ENCODE results near the gene CELF1. TPM values are rescaled to one million over a fixed set of nuclear protein-coding genes. Genes with fewer than 3 reads are reported as not detected.
A peak's percentile ranks its signal among the peaks of the same experiment; 100 is the strongest.
"Not testable (repeated sequence)": the region's sequence is repeated elsewhere in the genome, so short reads cannot be mapped to it uniquely, and the experiment has no call there.

The CELF1 gene
- total and polyA plus RNA-seq, 5 donors from 2014 or later, result 30.8 to 124 (median 52.4) TPM

DNA sequence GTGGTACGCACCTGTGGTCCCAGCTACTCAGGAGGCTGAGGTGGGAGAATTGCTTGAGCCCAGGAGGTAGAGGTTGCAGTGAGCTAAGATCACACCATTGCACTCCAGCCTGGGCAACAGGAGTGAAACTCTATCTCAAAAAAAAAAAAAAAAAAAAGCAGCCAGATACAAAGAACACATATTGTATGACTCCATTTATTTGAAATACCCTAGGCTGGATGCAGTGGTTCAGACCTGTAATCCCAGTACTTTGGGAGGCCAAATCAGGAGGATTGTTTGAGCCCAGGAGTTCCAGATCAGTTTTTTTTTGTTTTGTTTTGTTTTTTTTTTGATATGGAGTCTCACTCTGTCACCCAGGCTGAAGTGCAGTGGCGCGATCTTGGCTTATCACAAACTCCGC lies 9.5 kb upstream of the CELF1 start:
- not testable (repeated sequence) for H3K9me3 Mint-ChIP-seq; ATAC-seq (ENCODE audit: low read depth in 2 of 2); H3K27me3 Mint-ChIP-seq; H3K27ac Mint-ChIP-seq; H3K27me3 ChIP-seq (ENCODE audit: control insufficient read depth, insufficient read depth, low read length); H3K27ac ChIP-seq (ENCODE audit: insufficient read depth, low read length, poor library complexity, severe bottlenecking); H3K9me3 ChIP-seq (ENCODE audit: control insufficient read depth in 2 of 2, low read length in 2 of 2); H3K36me3 Mint-ChIP-seq; DNase-seq; H3K36me3 ChIP-seq (ENCODE audit: control insufficient read depth, insufficient read depth, low read length); H3K4me3 ChIP-seq (ENCODE audit: low read depth, low read length)
- peaks cover 12 to 32% (median 14%) of the 10 kb centered on the region in 4 donors for H3K4me1 Mint-ChIP-seq
- H3K4me3 Mint-ChIP-seq, result peak overlapping the region in 1 of 4 donors; percentile 84
- H3K4me1 ChIP-seq (ENCODE audit: control insufficient read depth, insufficient read depth, low read length, poor library complexity, severe bottlenecking), result peaks cover 20% of the 10 kb centered on the region

GRCh38 chr11:47560426-47560825 lies 7.5 kb upstream of the CELF1 start:
- no peak overlapping the region for H3K4me3 ChIP-seq (ENCODE audit: low read depth, low read length)
- H3K27ac Mint-ChIP-seq, result no peak overlapping the region
- H3K4me3 Mint-ChIP-seq, result peak overlapping the region in 1 of 4 donors; percentile 76
- no peaks in the 10 kb centered on the region for H3K9me3 ChIP-seq (ENCODE audit: control insufficient read depth in 2 of 2, low read length in 2 of 2)
- H3K4me1 Mint-ChIP-seq, result peaks cover 4 to 16% (median 7%) of the 10 kb centered on the region in 4 donors
- no peaks in the 10 kb centered on the region for H3K27me3 Mint-ChIP-seq
- no peaks in the 10 kb centered on the region for H3K9me3 Mint-ChIP-seq
- DNase-seq (no peak), ATAC-seq (ENCODE audit: low read depth in 2 of 2) (no peak)
- H3K4me1 ChIP-seq (ENCODE audit: control insufficient read depth, insufficient read depth, low read length, poor library complexity, severe bottlenecking), result peaks cover 8% of the 10 kb centered on the region
- no peaks in the 10 kb centered on the region for H3K36me3 Mint-ChIP-seq
- no peak overlapping the region for H3K27ac ChIP-seq (ENCODE audit: insufficient read depth, low read length, poor library complexity, severe bottlenecking)
- H3K36me3 ChIP-seq (ENCODE audit: control insufficient read depth, insufficient read depth, low read length), result no peaks in the 10 kb centered on the region
- no peaks in the 10 kb centered on the region for H3K27me3 ChIP-seq (ENCODE audit: control insufficient read depth, insufficient read depth, low read length)

DNA sequence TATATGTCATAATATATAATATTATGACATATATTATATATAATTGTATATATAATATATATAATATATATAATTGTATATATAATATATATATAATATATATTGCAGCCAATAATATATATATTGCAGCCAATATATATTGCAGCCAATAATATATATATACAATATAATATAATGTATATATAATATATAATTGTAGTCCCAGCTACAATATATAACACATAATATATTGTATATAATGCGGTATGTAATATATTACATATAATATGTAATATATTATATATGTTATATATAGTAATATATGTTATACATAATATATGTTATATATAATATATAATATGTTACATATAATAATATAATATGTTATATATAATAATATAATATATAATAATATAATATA lies 5.8 kb upstream of the CELF1 start:
- H3K36me3 Mint-ChIP-seq, result no peaks in the 10 kb centered on the region
- H3K27me3 ChIP-seq (ENCODE audit: control insufficient read depth, insufficient read depth, low read length), result no peaks in the 10 kb centered on the region
- no peaks in the 10 kb centered on the region for H3K9me3 ChIP-seq (ENCODE audit: control insufficient read depth in 2 of 2, low read length in 2 of 2)
- H3K4me1 Mint-ChIP-seq, result peaks cover under 1 to 9% (median 8%) of the 10 kb centered on the region in 4 donors
- H3K27ac Mint-ChIP-seq, result no peak overlapping the region
- H3K36me3 ChIP-seq (ENCODE audit: control insufficient read depth, insufficient read depth, low read length), result no peaks in the 10 kb centered on the region
- DNase-seq, result no peak
- no peak overlapping the region for H3K27ac ChIP-seq (ENCODE audit: insufficient read depth, low read length, poor library complexity, severe bottlenecking)
- H3K4me1 ChIP-seq (ENCODE audit: control insufficient read depth, insufficient read depth, low read length, poor library complexity, severe bottlenecking), result no peaks in the 10 kb centered on the region
- no peaks in the 10 kb centered on the region for H3K27me3 Mint-ChIP-seq
- H3K4me3 Mint-ChIP-seq, result no peak overlapping the region
- no peak for ATAC-seq (ENCODE audit: low read depth in 2 of 2)
- H3K9me3 Mint-ChIP-seq, result no peaks in the 10 kb centered on the region
- no peak overlapping the region for H3K4me3 ChIP-seq (ENCODE audit: low read depth, low read length)

DNA sequence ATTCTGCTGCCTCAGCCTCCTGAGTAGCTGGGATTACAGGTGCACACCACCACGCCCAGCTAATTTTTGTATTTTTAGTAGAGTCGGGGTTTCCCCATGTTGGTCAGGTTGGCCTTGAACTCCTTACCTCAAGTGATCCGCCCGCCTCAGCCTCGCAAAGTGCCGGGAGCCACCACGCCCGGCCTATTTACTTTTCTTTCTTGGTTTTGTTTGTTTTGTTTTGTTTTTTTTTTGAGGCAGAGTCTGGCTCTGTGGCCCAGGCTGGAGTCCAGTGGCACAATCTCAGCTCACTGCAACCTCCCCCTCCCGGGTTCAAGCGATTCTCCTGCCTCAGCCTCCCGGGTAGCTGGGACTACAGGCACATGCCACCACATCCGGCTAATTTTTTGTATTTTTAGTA lies 4.1 kb upstream of the CELF1 start:
- not testable (repeated sequence) for H3K9me3 ChIP-seq (ENCODE audit: control insufficient read depth in 2 of 2, low read length in 2 of 2); H3K27me3 Mint-ChIP-seq; H3K9me3 Mint-ChIP-seq; H3K27ac Mint-ChIP-seq; H3K36me3 ChIP-seq (ENCODE audit: control insufficient read depth, insufficient read depth, low read length); ATAC-seq (ENCODE audit: low read depth in 2 of 2); H3K36me3 Mint-ChIP-seq; H3K27ac ChIP-seq (ENCODE audit: insufficient read depth, low read length, poor library complexity, severe bottlenecking); H3K4me1 ChIP-seq (ENCODE audit: control insufficient read depth, insufficient read depth, low read length, poor library complexity, severe bottlenecking); DNase-seq; H3K4me3 ChIP-seq (ENCODE audit: low read depth, low read length); H3K27me3 ChIP-seq (ENCODE audit: control insufficient read depth, insufficient read depth, low read length)
- Mint-ChIP-seq H3K4me1 (peaks cover 11% of the 10 kb centered on the region in 4 donors), H3K4me3 (peak overlapping the region in 1 of 4 donors; percentile 21)

DNA sequence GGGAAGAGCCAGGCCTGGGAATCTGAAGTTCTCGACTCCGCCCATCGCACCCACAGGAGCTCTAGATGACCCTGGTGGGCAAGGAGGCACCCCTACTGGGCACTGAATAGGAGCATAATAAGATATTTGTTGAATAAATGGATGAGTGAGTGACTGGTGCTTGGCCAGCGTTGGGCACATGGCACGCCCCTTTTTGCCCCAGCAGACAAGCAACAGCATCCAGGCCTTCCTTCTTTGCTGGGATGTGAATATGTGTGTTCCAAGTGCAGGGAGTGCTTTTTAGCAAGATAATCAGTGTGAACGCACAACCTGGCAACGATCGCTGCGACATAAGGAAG lies 443 bp upstream of the CELF1 start:
- DNase-seq, result no peak
- Histone ChIP-seq H3K36me3 (ENCODE audit: control insufficient read depth, insufficient read depth, low read length) (no peaks in the 10 kb centered on the region), H3K27me3 (ENCODE audit: control insufficient read depth, insufficient read depth, low read length) (no peaks in the 10 kb centered on the region), H3K4me3 (ENCODE audit: low read depth, low read length) (peak overlapping the region; percentile 71), H3K27ac (ENCODE audit: insufficient read depth, low read length, poor library complexity, severe bottlenecking) (peak overlapping the region; percentile 84), H3K9me3 (ENCODE audit: control insufficient read depth in 2 of 2, low read length in 2 of 2) (no peaks in the 10 kb centered on the region), H3K4me1 (ENCODE audit: control insufficient read depth, insufficient read depth, low read length, poor library complexity, severe bottlenecking) (peaks cover 40% of the 10 kb centered on the region)
- peak overlapping the region; percentile 83 to 96 (median 90) for H3K4me3 Mint-ChIP-seq
- H3K27me3 Mint-ChIP-seq, result no peaks in the 10 kb centered on the region
- peak; percentile 7 to 11 for ATAC-seq (ENCODE audit: low read depth in 2 of 2)
- peaks cover 8% of the 10 kb centered on the region for H3K36me3 Mint-ChIP-seq
- peak overlapping the region; percentile 8 to 94 (median 80) for H3K27ac Mint-ChIP-seq
- H3K4me1 Mint-ChIP-seq, result peaks cover 18 to 44% (median 32%) of the 10 kb centered on the region in 4 donors
- no peaks in the 10 kb centered on the region for H3K9me3 Mint-ChIP-seq

DNA sequence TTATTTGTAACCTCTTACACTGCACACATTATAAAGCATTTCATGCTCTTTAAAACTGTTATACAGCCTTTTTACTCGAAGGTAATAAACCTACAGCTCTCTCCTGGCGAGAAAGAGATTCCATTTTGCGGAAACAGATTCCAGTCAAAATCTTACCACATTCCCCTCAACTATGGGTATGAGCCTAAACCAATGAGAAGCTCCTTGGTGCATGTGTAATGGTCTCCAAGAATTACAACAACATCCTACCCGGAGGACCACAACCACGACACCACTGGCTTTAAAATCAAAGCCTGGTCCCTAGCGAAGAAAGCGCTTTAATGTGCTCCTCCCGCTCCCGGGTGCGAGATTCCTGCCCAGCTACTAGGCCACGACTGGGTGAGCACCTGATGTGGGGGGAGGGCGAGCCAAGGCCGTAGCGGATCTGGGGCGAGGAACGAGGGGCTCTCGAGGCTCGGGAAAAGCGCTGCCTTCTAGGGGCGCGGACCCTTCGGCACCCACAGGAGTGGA lies 821 bp downstream of the CELF1 start:
- no peaks in the 10 kb centered on the region for H3K27me3 ChIP-seq (ENCODE audit: control insufficient read depth, insufficient read depth, low read length)
- peak overlapping the region; percentile 84 for H3K27ac ChIP-seq (ENCODE audit: insufficient read depth, low read length, poor library complexity, severe bottlenecking)
- H3K36me3 ChIP-seq (ENCODE audit: control insufficient read depth, insufficient read depth, low read length), result no peaks in the 10 kb centered on the region
- Mint-ChIP-seq H3K9me3 (no peaks in the 10 kb centered on the region), H3K27me3 (no peaks in the 10 kb centered on the region), H3K36me3 (peaks cover 11% of the 10 kb centered on the region), H3K27ac (peak overlapping the region; percentile 61 to 98 (median 97)), H3K4me1 (peaks cover 18 to 56% (median 42%) of the 10 kb centered on the region in 4 donors), H3K4me3 (peak overlapping the region; percentile 88 to 96 (median 96))
- peak overlapping the region; percentile 97 for H3K4me3 ChIP-seq (ENCODE audit: low read depth, low read length)
- ATAC-seq (ENCODE audit: low read depth in 2 of 2) (no peak), DNase-seq (peak in 1 of 3 donors; percentile 7)
- no peaks in the 10 kb centered on the region for H3K9me3 ChIP-seq (ENCODE audit: control insufficient read depth in 2 of 2, low read length in 2 of 2)
- peaks cover 46% of the 10 kb centered on the region for H3K4me1 ChIP-seq (ENCODE audit: control insufficient read depth, insufficient read depth, low read length, poor library complexity, severe bottlenecking)

DNA sequence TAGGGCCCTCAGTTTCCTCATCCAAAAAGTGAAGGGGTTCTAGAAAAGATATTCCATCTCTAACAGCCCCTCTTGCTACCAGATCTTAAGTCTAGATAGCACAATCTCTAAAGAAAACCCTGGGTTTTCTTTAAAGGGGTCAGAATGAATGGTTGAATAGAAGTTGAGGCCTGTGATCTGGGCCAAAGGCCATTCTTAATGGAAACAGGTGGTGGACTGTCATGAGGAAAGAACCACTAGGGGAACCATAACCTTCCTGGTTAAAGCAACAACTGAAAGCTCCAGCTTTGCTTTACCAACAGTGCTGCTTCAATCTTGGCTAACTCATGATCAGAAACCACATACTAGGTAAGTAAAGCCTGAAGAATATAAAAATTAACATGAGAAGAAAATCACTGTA lies 1.8 kb downstream of the CELF1 start:
- H3K36me3 ChIP-seq (ENCODE audit: control insufficient read depth, insufficient read depth, low read length), result no peaks in the 10 kb centered on the region
- H3K4me1 ChIP-seq (ENCODE audit: control insufficient read depth, insufficient read depth, low read length, poor library complexity, severe bottlenecking), result peaks cover 46% of the 10 kb centered on the region
- ATAC-seq (ENCODE audit: low read depth in 2 of 2), result no peak
- H3K36me3 Mint-ChIP-seq, result peaks cover 11% of the 10 kb centered on the region
- H3K27ac ChIP-seq (ENCODE audit: insufficient read depth, low read length, poor library complexity, severe bottlenecking), result peak overlapping the region; percentile 84
- H3K4me1 Mint-ChIP-seq, result peaks cover 18 to 64% (median 47%) of the 10 kb centered on the region in 4 donors
- peak overlapping the region; percentile 88 to 96 (median 96) for H3K4me3 Mint-ChIP-seq
- no peaks in the 10 kb centered on the region for H3K9me3 ChIP-seq (ENCODE audit: control insufficient read depth in 2 of 2, low read length in 2 of 2)
- H3K4me3 ChIP-seq (ENCODE audit: low read depth, low read length), result peak overlapping the region; percentile 97
- peak in 1 of 3 donors; percentile 47 for DNase-seq
- no peaks in the 10 kb centered on the region for H3K27me3 Mint-ChIP-seq
- H3K9me3 Mint-ChIP-seq, result no peaks in the 10 kb centered on the region
- no peaks in the 10 kb centered on the region for H3K27me3 ChIP-seq (ENCODE audit: control insufficient read depth, insufficient read depth, low read length)
- peak overlapping the region; percentile 81 to 98 (median 97) for H3K27ac Mint-ChIP-seq

GRCh38 chr11:47550288-47551047 lies 2.5 kb downstream of the CELF1 start:
- Mint-ChIP-seq H3K4me1 (peaks cover 18 to 66% (median 47%) of the 10 kb centered on the region in 4 donors), H3K27ac (peak overlapping the region in 2 of 3 donors; percentile 52 to 97), H3K27me3 (no peaks in the 10 kb centered on the region), H3K4me3 (peak overlapping the region; percentile 88 to 96 (median 96)), H3K36me3 (peaks cover 11% of the 10 kb centered on the region), H3K9me3 (no peaks in the 10 kb centered on the region)
- DNase-seq, result no peak
- peak overlapping the region; percentile 97 for H3K4me3 ChIP-seq (ENCODE audit: low read depth, low read length)
- ATAC-seq (ENCODE audit: low read depth in 2 of 2), result no peak
- no peaks in the 10 kb centered on the region for H3K9me3 ChIP-seq (ENCODE audit: control insufficient read depth in 2 of 2, low read length in 2 of 2)
- H3K4me1 ChIP-seq (ENCODE audit: control insufficient read depth, insufficient read depth, low read length, poor library complexity, severe bottlenecking), result peaks cover 48% of the 10 kb centered on the region
- peak overlapping the region; percentile 84 for H3K27ac ChIP-seq (ENCODE audit: insufficient read depth, low read length, poor library complexity, severe bottlenecking)
- no peaks in the 10 kb centered on the region for H3K36me3 ChIP-seq (ENCODE audit: control insufficient read depth, insufficient read depth, low read length)
- no peaks in the 10 kb centered on the region for H3K27me3 ChIP-seq (ENCODE audit: control insufficient read depth, insufficient read depth, low read length)

Data from CD4-positive, CD25-positive, alpha-beta regulatory T cell (primary cell).